ENCODE results near the gene GPS1. TPM values are rescaled to one million over a fixed set of nuclear protein-coding genes. Genes with fewer than 3 reads are reported as not detected.

The GPS1 gene
- total and polyA plus RNA-seq, 9 of the 15 experiments (the other 6 are each of a cell fraction or from before 2014, with no cell fraction given) = 3.1 to 167 (median 69.9) TPM

- TF ChIP-seq ZBTB11 (CRISPR knock-in tag; IDR thresholded peaks at IDR 0.05) = peak in 1 of 3 experiments; percentile 89; a peak in 2 of 6 replicates
- TF ChIP-seq MEIS2 (IDR thresholded peaks at IDR 0.05; ENCODE audit: partially characterized antibody) = peak; percentile 63
- peak; percentile 64 for TF ChIP-seq CTCFL (IDR thresholded peaks at IDR 0.05; ENCODE audit: borderline replicate concordance, insufficient read depth, low read depth, low read length, poor library complexity, severe bottlenecking)
- peak; percentile 57 for TF ChIP-seq SP2 (IDR thresholded peaks at IDR 0.05; ENCODE audit: extremely low read depth, low read depth, low read length, poor library complexity, severe bottlenecking)
- peak; percentile 40; the same call in 1 of the 2 replicates for TF ChIP-seq REST (IDR thresholded peaks at IDR 0.05; ENCODE audit: borderline replicate concordance)
- 0 out of 2 replicates have a peak, but pooled peaks have one; percentile 14 for TF ChIP-seq REST (CRISPR knock-in tag; IDR thresholded peaks at IDR 0.05; ENCODE audit: low read depth)
- TF ChIP-seq E2F6 (IDR thresholded peaks at IDR 0.05; ENCODE audit: borderline replicate concordance in 1 of 2, extremely low read depth in 1 of 2, insufficient read depth in 1 of 2, insufficient read length in 1 of 2, low read depth in 1 of 2, low read length in 1 of 2, poor library complexity in 1 of 2, severe bottlenecking in 1 of 2) = peak; percentile 94 to 99
- TF ChIP-seq KDM5B (IDR thresholded peaks at IDR 0.05; ENCODE audit: insufficient replicate concordance, low read depth, low read length) = peak; percentile 98
- no peak for TF ChIP-seq ZNF77 (CRISPR knock-in tag; IDR thresholded peaks at IDR 0.05)
Measured at GRCh38 chr17:82098169-82098938, 46.7 kb downstream of the GPS1 start, which contains the start of gene FASN (continued).

All from K562 (cell line).